ENCODE data around the gene KCNC3.

DNA sequence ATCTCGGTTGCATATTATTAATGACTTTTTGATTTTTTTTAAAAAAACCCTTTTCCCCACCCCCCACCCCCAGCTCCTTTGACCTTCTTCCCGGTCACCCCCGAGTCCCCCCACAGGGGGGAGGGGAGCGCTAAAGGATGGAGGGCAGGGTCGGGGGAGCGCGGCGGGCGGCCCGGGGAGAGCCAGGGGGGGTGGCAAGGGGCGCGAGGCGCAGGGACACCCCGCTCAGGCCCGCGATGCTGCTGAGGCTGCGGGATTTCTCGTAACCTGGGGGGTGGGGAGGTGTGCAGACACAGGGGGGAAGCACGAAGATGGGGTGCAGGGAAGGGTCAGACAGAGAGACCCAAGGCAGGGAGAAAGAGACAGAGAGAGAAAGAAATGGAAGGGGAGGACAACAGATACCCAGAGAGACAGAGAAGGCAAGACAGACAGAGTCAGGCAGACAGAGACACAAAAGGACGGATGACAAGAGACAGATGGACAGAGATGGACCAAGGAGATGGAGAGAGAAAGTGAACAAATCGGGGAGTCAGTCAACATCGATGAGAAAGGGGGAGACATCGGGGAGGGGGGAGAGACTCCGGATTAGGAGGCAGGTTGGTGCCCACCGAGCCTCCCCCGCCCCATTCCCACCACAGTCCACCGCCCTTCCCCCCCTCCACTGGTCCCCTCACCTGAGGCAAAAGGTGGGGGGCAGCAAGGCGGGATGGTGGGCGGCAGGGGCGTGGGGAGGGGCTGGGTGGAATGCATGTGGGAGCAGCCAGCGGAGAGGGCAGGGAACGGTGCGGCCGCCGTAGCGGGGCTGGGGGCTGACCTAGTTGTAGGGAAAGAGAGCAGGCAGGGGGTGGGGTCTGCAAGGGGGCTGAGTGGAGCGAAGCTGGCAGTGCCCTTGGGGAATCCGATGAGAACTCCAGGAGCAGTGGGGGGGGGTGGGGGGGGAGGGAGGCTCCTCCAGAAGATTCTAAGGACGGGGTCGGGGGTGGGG lies 14.2 kb downstream of the KCNC3 start:
- TF ChIP-seq, protein P1, sequence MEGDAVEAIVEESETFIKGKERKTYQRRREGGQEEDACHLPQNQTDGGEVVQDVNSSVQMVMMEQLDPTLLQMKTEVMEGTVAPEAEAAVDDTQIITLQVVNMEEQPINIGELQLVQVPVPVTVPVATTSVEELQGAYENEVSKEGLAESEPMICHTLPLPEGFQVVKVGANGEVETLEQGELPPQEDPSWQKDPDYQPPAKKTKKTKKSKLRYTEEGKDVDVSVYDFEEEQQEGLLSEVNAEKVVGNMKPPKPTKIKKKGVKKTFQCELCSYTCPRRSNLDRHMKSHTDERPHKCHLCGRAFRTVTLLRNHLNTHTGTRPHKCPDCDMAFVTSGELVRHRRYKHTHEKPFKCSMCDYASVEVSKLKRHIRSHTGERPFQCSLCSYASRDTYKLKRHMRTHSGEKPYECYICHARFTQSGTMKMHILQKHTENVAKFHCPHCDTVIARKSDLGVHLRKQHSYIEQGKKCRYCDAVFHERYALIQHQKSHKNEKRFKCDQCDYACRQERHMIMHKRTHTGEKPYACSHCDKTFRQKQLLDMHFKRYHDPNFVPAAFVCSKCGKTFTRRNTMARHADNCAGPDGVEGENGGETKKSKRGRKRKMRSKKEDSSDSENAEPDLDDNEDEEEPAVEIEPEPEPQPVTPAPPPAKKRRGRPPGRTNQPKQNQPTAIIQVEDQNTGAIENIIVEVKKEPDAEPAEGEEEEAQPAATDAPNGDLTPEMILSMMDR (IDR thresholded peaks at IDR 0.05; ENCODE audit: poor library complexity, severe bottlenecking) = no peak
- no peak for TF ChIP-seq MXI1 (conservative IDR thresholded peaks at IDR 0.05; ENCODE audit: poor library complexity, severe bottlenecking)
